K562 (cell line): ENCODE data around the gene EVA1B. TPM values are rescaled to one million over a fixed set of nuclear protein-coding genes. Genes with fewer than 3 reads are reported as not detected.
A peak's percentile ranks its signal among the peaks of the same experiment; 100 is the strongest.

Experiments
- BACH1 ChIP-seq: fragments of 200-800 bp; sonication (Bioruptor generic); IDR thresholded peaks from 2 replicates; pipeline ENCODE4 v1.6.1; 2016; ENCODE audit warnings: missing genetic modification characterization, missing compliant biosample characterization
- BHLHE40 ChIP-seq: IDR thresholded peaks from 2 replicates; pipeline ENCODE4 v1.6.1; 2011; ENCODE audit warnings: low read length, improper control_type of control experiment
- CBFA2T3 ChIP-seq: fragments of 450-650 bp; IDR thresholded peaks from 2 replicates; pipeline ENCODE4 v1.6.1; 2017
- CTCFL ChIP-seq: IDR thresholded peaks from 2 replicates; pipeline ENCODE4 v1.6.1; 2011; ENCODE audit warnings: borderline replicate concordance, low read depth, mild to moderate bottlenecking, moderate library complexity, low read length; ENCODE audit not compliant: insufficient read depth, poor library complexity, severe bottlenecking
- DMBX1 ChIP-seq: fragments of 250-450 bp; sonication (Bioruptor Pico); IDR thresholded peaks from 2 replicates; pipeline ENCODE4 v1.8.0; 2022; ENCODE audit warnings: inconsistent platforms, mild to moderate bottlenecking, moderate library complexity, borderline replicate concordance
- ETV5 ChIP-seq: sonication (generic); formaldehyde crosslinking; IDR thresholded peaks from 2 replicates; pipeline ENCODE4 v1.4.0; 2020; ENCODE audit warnings: low read depth, mild to moderate bottlenecking, missing genetic modification reagents
- FIP1L1 ChIP-seq: fragments of 200-400 bp; formaldehyde crosslinking; IDR thresholded peaks from 2 replicates; pipeline ENCODE4 v1.6.1; 2018; ENCODE audit warnings: mild to moderate bottlenecking, low read depth, low read length; ENCODE audit not compliant: poor library complexity, severe bottlenecking
- FOS ChIP-seq: IDR thresholded peaks from 3 replicates; pipeline ENCODE4 v1.6.1; 2011; ENCODE audit not compliant: insufficient read length; ENCODE audit errors: extremely low read depth
- HDAC2 ChIP-seq: fragments of 450-650 bp; IDR thresholded peaks from 2 replicates; pipeline ENCODE4 v1.6.1; 2016; ENCODE audit warnings: mild to moderate bottlenecking
- HNRNPK ChIP-seq: fragments of 200-400 bp; formaldehyde crosslinking; IDR thresholded peaks from one replicate; pipeline ENCODE4 v1.6.1; 2018; ENCODE audit warnings: mild to moderate bottlenecking, low read depth, low read length; ENCODE audit not compliant: poor library complexity, severe bottlenecking
- HNRNPUL1 ChIP-seq: fragments of 200-400 bp; formaldehyde crosslinking; IDR thresholded peaks from 2 replicates; pipeline ENCODE4 v1.6.1; 2017; ENCODE audit warnings: low read length
- IRF9 ChIP-seq: fragments of 450-650 bp; IDR thresholded peaks from 2 replicates; pipeline ENCODE4 v1.6.1; 2016; ENCODE audit warnings: missing biosample characterization, missing genetic modification characterization
- KAT7 ChIP-seq: sonication (generic); formaldehyde crosslinking; IDR thresholded peaks from 2 replicates; pipeline ENCODE4 v1.8.0; 2022; ENCODE audit warnings: missing genetic modification reagents, mild to moderate bottlenecking, borderline replicate concordance
- LARP7 ChIP-seq: fragments of 450-650 bp; IDR thresholded peaks from 2 replicates; pipeline ENCODE4 v1.6.1; 2016
- MXD1 ChIP-seq: fragments of 250-450 bp; sonication (Bioruptor Pico); IDR thresholded peaks from 2 replicates; pipeline ENCODE4 v1.8.0; 2021; ENCODE audit warnings: borderline replicate concordance, mild to moderate bottlenecking, moderate library complexity; ENCODE audit not compliant: poor library complexity, severe bottlenecking
- NFE2L1 ChIP-seq: fragments of 450-650 bp; IDR thresholded peaks from 2 replicates; pipeline ENCODE4 v1.6.1; 2016; ENCODE audit warnings: missing genetic modification characterization, low read depth, mild to moderate bottlenecking, missing compliant biosample characterization, moderate library complexity, borderline replicate concordance
- NUFIP1 ChIP-seq: fragments of 450-650 bp; IDR thresholded peaks from 2 replicates; pipeline ENCODE4 v1.6.1; 2018; ENCODE audit not compliant: partially characterized antibody
- RHOXF2B ChIP-seq: fragments of 250-450 bp; sonication (Bioruptor Pico); conservative IDR thresholded peaks from 2 replicates; pipeline ENCODE4 v1.5.1; 2021
- SNIP1 ChIP-seq: fragments of 450-650 bp; IDR thresholded peaks from 2 replicates; pipeline ENCODE4 v1.7.1; 2017; ENCODE audit warnings: low read depth, mild to moderate bottlenecking
- USF2 ChIP-seq: sonication (generic); formaldehyde crosslinking; IDR thresholded peaks from 2 replicates; pipeline ENCODE4 v1.5.0; 2020; ENCODE audit warnings: missing genetic modification reagents
- ZEB2 ChIP-seq: fragments of 450-650 bp; IDR thresholded peaks from 2 replicates; pipeline ENCODE4 v1.6.1; 2016
- ZNF140 ChIP-seq: fragments of 250-450 bp; sonication (Bioruptor Pico); IDR thresholded peaks from 2 replicates; pipeline ENCODE4 v1.8.0; 2021; ENCODE audit warnings: moderate library complexity, mild to moderate bottlenecking, inconsistent platforms
- ZNF280A ChIP-seq: fragments of 450-650 bp; IDR thresholded peaks from 2 replicates; pipeline ENCODE4 v1.6.1; 2018; ENCODE audit warnings: mild to moderate bottlenecking, low read depth; ENCODE audit not compliant: partially characterized antibody
- ZNF696 ChIP-seq: fragments of 250-450 bp; sonication (Bioruptor Pico); conservative IDR thresholded peaks from 2 replicates; pipeline ENCODE4 v1.4.0; 2020; ENCODE audit warnings: mild to moderate bottlenecking, moderate library complexity
- ZNF717 ChIP-seq: fragments of 250-450 bp; sonication (Bioruptor Pico); IDR thresholded peaks from 2 replicates; pipeline ENCODE4 v1.5.0; 2021
- polyA plus RNA-seq, 8 experiments: library from polyadenylated mRNA; depleted of rRNA in 4 of 8; stranded (reverse) in 5 of 8; unstranded in 3 of 8; fragments of >200 nt; fragmentation: Nextera tagmentation in 2 of 8; fragmentation: Illumina TruSeq in 1 of 8; extraction: Ambion mirVana in 2 of 8; extraction: Trizol in 1 of 8; gene quantifications; 2 replicates each; pipeline versions ENCODE4 v1.2.1 to v1.2.3, GENCODE V29; 2011 to 2014; ENCODE audit warnings: inconsistent platforms in 1 of 8, missing spikeins in 1 of 8
- total RNA-seq, 7 experiments: library from RNA; depleted of rRNA in 6 of 7; stranded (reverse); fragments of >200 nt in 6 of 7; fragmentation: Illumina TruSeq in 2 of 7; extraction: Trizol in 2 of 7; gene quantifications; 2 replicates each; pipeline versions ENCODE4 v1.2.1 to v1.2.3, GENCODE V29; 2011 to 2021; ENCODE audit warnings: low replicate concordance in 1 of 7

EVA1B gene
- total and polyA plus RNA-seq, 9 of the 15 experiments (the other 6 are each of a cell fraction or from before 2014, with no cell fraction given): 0.08 to 65.7 (median 2.4) TPM

- TF ChIP-seq ZEB2 (0 out of 2 replicates have a peak, but pooled peaks have one; percentile 28), FIP1L1 (no peak), FOS (peak; percentile 41), ZNF696 (CRISPR knock-in tag) (no peak), ZNF717 (no peak), HDAC2 (peak; percentile 78), RHOXF2B (CRISPR knock-in tag) (no peak), CTCFL (no peak), NFE2L1 (tag) (no peak), HNRNPK (no peak), BHLHE40 (no peak), ETV5 (CRISPR knock-in tag) (no peak), DMBX1 (CRISPR knock-in tag) (no peak), MXD1 (no peak), BACH1 (tag) (no peak), ZNF140 (CRISPR knock-in tag) (no peak), HNRNPUL1 (no peak), USF2 (CRISPR knock-in tag) (no peak), CBFA2T3 (no peak), NUFIP1 (no peak), LARP7 (peak; percentile 95), KAT7 (CRISPR knock-in tag) (no peak), ZNF280A (peak; percentile 14), IRF9 (tag) (no peak), SNIP1 (no peak)
Measured at GRCh38 chr1:36306902-36307456, 16.5 kb downstream of the EVA1B start (continued).
